ENCODE results near the gene PFN2. TPM values are rescaled to one million over a fixed set of nuclear protein-coding genes. Genes with fewer than 3 reads are reported as not detected.

Gene PFN2
- total RNA-seq, 1 donor from 2014 or later, result 607 TPM

- no peak for FAIRE-seq
- no peak for DNase-seq (ENCODE audit: low spot score in 2 of 2)
These were observed 36.8 kb downstream of the PFN2 start for GRCh38 chr3:149933858-149934257.

- DNase-seq (ENCODE audit: low spot score in 2 of 2), result no peak
- FAIRE-seq, result no peak
These were observed 37.7 kb downstream of the PFN2 start for GRCh38 chr3:149933008-149933407.

- DNase-seq (ENCODE audit: low spot score in 2 of 2) (no peak), FAIRE-seq (no peak)
These were observed 50.6 kb downstream of the PFN2 start for GRCh38 chr3:149920119-149920518.

- FAIRE-seq (no peak), DNase-seq (ENCODE audit: low spot score in 2 of 2) (no peak)
These were observed 51.2 kb downstream of the PFN2 start for GRCh38 chr3:149919509-149919908.

GRCh38 chr3:149917124-149917667 lies 53.5 kb downstream of the PFN2 start:
- DNase-seq (ENCODE audit: low spot score in 2 of 2) (no peak), FAIRE-seq (no peak)

Small RNAs within 50 kb of the gene (small RNA-seq; reads per million reads assigned to genes)
- gene RNU6-720P, result not detected

Other genes starting within 250 kb of the PFN2 start
- gene COMMD2, start 218.4 kb downstream of the PFN2 start, total RNA-seq, result 106 TPM
- 0.41 TPM for gene ANKUB1, start 178.3 kb downstream of the PFN2 start, total RNA-seq
- gene RNF13, start 157.7 kb downstream of the PFN2 start, total RNA-seq, result 113 TPM

Measured in frontal cortex (tissue), 4 donors.